GM18870 (cell line): ENCODE results near the gene NPTX2.

ENCODE experiments used
- ATAC-seq: cut with Tn5 transposase; IDR thresholded peaks from one replicate; pipeline ENCODE4 v1.9.1; 2021; ENCODE audit warnings: moderate library complexity; ENCODE audit not compliant: unreplicated experiment

NPTX2 gene

DNA sequence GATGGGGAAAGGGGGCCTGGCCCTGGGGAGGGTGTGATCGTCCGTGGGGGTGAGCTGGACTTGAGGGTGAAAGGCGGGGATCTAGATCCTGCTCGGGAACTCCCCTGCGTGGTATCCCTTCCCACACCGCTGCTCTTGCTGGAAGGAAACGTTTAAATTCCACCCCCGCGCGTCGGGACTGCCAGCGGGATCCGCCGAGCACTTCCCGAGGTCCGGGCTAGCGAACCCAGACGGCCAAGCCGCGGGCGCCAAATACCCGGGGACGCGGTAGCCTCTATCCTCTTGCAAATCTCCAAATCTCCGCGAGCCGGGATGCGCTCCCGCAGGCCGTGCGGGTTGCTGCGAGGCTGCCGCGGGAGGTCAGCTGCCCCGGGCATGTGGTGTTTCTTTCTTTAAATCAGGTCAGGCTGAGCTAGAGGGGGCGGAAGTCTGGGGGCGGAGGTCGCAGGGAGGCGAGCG is 904 bp downstream of the NPTX2 start:
- no peak for ATAC-seq

DNA sequence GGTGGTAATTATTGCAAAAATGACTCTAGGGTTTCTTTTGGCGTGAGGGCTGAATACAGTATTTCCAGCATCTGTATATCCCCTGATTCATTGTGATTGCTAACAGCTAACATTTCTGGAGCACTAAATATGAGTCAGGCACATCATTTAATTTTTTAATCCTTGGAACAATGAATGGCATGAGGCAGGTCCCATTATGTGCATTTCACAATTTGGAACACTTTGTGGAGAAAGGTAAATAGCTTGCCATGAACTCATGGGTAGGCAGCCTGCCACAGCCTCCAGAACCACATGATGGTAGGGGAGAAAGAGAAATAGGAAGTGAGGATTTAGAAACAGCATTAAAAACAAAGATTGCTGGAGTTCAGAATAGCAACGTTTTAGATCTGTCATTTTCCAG is 1.7 kb downstream of the NPTX2 start:
- no peak for ATAC-seq

DNA sequence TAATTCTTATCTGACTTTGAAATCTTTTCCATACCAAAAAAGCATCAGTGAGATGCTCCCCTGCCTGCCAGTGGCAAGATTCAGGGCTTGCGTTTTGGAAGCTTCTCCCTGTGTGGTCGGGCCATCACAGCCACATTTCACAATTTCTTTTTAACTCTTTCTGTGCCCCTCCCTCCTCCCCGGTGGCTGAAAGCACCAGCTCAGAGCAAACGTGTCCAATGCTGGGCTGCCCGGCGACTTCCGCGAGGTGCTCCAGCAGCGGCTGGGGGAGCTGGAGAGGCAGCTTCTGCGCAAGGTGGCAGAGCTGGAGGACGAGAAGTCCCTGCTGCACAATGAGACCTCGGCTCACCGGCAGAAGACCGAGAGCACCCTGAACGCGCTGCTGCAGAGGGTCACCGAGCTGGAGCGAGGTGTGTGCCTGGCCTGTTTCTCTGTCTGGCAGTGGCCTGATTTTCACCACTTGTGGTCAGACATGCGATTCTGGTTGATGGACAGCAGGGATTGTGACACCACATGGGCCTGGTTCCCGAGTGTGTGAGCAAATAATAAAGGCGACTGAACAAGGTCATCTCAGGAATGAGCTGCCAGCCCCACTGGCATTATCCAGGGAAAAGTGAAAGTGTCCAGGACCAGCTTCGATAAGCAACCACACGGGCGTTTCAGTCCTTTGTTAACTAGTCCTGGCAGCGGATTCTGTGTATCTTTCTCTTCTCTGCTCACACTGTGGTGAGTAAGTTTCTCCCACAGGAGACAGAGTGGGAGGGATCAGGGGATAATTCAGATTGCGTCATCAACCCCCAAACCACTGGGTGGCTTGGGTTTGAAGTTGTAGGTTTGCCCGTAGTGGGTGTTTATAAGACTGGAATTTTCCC is 2.6 kb downstream of the NPTX2 start:
- ATAC-seq: no peak

GRCh38 chr7:98621573-98622482 is 4.7 kb downstream of the NPTX2 start:
- no peak for ATAC-seq

GRCh38 chr7:98622926-98623325 is 5.8 kb downstream of the NPTX2 start:
- no peak for ATAC-seq

GRCh38 chr7:98624846-98625420 is 7.8 kb downstream of the NPTX2 start:
- ATAC-seq: no peak

DNA sequence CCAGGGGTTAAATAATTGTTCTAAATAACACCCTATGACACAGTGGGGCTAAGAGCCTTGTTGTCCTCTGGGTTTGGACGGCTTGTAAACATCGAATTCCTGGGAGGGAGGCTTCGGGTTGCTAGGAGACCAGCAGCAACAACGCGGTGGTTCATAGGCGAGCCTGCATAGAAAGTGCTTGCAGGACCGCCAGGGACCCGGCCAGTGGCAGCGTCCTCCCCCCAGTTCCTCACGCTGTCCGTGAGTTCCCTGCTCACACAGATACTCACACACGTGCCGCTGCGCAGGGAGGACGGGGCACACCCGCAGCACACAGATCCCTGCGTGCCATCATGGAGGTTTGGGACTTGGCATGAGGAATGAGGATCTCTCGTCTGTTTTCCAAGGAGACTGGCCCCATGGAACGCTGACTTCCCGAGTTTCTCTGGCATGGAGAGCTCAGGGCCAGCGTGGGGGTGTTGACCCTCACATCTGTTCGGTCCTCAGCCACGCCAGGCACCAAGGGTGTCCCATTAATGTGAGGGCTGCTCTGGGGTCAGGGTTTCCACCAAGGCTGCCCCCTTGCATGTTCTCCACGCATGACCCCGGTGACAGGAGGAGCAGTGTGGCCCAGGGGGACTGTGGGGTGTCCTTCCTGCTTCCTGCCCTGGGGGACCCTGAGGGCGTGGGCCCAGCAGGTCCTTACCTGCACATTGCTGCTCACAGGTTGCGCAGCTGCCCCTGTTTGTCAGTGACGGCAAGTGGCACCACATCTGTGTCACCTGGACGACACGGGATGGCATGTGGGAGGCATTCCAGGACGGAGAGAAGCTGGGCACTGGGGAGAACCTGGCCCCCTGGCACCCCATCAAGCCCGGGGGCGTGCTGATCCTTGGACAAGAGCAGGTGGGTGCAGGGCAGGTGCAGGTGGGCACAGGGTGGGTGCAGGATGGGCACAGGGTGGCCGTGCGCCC is 9.7 kb downstream of the NPTX2 start:
- ATAC-seq: no peak

DNA sequence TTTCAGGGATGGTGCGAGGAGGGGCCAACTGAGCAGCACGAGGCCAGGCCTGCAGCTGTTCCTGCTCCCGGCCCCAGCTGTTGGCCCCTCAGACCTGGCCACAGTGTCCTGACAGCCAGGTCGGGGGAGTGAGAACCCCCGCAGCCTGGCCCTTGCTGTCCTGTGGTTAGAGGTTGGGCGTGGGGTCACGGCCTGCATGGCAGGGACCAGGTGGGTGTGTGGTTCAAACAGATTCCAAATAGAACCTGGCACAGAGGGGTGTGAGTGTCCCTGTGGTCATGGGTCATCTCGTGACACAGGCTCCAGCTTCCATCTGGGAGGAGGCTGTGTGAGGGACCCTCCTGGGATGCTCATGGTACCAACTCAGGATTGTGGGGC is 10.3 kb downstream of the NPTX2 start:
- ATAC-seq: no peak

DNA sequence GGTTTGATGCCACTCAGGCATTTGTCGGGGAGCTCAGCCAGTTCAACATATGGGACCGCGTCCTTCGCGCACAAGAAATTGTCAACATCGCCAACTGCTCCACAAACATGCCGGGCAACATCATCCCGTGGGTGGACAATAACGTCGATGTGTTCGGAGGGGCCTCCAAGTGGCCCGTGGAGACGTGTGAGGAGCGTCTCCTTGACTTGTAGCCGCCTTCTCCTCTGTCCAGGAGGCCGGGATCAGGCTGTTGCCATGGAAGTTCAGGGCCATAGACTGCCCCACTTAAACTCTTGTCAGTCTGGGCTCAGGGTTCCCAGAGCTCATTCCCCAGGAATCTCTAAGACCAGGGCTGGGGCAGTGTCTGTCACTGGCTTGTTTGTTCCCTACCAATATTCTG is 11.3 kb downstream of the NPTX2 start:
- no peak for ATAC-seq

- ATAC-seq: no peak
These were observed 11.9 kb downstream of the NPTX2 start for GRCh38 chr7:98629001-98629431.

DNA sequence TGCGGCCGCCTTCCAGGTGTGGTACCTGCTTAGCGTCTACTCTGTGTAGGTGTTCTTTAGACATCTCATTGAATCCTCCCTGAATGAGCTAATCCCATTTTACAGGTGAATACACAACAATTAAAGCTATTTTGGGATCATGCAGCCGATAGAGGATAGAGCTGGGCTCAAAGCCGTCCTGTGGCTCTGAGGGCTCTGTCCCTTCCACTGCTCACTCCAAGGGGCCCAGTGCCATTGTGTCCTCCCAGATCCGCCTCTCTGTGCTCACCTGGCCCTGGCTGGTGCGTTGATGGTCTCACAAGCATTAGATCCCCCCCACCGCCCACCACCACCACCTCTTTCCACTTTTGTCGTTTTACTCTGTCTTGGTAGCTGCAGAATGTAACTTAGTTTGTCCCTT is 13.1 kb downstream of the NPTX2 start:
- no peak for ATAC-seq

DNA sequence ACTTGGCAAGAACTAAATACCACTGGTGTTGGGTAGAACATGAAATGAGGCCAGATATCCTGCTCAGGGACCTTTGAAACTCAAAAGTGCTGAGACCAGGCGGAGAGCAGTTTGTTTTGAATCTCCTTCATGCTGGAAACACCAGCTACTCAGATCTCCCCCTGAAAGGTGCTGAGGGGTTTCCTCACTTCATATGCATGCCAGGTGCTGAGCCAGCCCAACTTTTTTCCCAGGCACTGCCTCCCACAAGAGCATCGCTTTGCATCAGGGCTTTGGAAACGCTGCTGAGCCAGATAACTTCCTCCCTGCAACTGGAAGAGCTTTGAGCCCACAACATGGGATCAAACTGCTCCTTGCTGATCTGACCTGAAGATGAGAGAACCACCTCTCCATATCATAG is 13.7 kb downstream of the NPTX2 start:
- no peak for ATAC-seq

GRCh38 chr7:98638853-98639252 is 21.8 kb downstream of the NPTX2 start:
- ATAC-seq: no peak

GRCh38 chr7:98640375-98640774 is 23.3 kb downstream of the NPTX2 start:
- no peak for ATAC-seq

GRCh38 chr7:98641646-98642500 is 24.8 kb downstream of the NPTX2 start:
- peak; percentile 70 for ATAC-seq

DNA sequence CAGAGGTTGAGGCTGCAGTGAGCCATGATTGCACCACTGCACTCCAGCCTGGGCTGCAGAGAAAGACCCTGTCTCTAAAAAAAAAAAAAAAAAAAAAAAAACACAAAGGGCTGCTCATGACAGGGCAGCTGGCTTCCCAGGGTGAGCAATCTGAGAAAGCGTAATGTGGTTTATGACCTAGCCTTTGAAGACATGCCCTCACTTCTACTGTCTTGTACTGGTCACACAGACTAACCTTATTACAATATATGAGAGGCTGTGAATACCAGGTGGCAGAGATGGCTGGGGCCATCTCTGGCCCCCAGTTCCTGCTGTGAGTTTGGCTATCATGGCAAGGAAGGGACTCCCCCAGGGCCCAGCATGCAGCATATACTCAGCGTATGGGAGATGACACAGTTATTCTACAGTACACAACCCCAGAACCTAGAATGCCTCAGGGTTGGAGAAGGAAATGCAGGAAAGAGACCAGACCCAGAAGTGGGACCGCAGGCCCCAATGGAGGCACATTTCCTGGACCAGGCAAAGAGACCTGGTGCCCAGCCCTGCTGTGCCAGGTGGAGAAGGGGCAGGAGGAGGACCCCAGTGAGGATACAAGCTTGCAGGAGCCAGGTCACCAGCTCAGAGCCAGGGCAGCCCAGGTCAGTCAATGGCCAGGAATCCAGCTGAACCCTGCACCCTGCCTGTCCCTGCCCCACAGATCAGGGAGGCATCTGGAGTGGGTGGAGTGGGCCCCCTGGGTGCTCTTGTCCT is 26.3 kb downstream of the NPTX2 start:
- ATAC-seq: no peak

DNA sequence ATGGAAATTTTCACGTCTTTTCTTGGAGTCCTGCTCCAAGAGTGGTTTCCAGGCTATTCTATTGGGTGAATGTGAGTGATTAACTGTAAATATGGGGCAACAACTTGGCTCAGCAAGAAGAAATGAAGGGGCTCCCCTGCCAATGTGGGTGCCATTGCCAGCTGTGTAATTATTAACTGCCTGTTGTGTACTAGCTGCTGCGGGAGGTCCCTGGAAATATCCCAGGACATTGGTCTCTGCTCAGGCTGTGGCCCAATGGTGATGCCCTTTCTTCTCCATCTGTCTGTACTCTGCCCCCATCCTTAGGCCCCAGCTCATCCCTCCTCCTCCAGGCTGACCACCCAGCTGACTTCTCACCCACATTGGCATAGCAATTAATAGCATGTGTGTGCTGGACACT is 29.4 kb downstream of the NPTX2 start:
- ATAC-seq: no peak

DNA sequence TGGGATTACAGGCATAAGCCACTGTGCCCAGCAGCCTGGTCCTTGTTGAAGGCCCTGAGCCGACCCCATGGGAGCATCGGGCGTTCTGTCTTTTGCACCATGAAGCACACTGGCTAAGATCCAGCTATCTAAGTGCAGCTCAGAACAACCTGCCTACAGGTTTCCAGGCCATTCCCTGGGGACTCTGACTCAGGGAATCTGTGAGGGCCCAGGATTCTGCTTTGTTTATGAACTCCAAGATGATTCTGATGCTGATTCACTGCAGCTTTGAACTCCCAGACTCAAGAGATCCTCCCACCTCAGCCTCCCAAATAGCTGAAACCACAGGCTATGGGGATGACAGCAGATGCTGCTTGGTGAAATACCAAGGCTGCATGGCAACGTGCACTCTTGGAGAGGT is 30.2 kb downstream of the NPTX2 start:
- no peak for ATAC-seq

DNA sequence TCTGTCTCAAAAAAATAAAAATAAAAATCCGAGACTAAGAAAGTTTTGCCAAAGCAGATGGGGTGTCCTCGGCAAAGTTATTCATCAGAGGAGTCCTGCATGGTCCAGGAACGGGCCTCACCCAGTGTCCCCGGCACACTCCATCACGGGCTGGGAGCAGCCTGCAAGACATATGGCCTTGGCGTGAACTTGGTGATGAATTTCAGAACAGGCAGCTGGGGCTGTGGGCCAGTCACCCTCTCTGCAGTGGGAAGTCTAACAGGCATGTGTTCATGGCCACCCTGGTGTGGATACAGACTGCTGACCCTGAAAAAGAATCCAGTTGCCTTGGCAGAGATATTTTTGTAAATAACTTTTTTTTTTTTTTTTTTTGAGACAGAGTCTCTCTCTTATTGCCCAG is 34.7 kb downstream of the NPTX2 start:
- no peak for ATAC-seq
